ENCODE data around the gene MED13L. TPM values are rescaled to one million over a fixed set of nuclear protein-coding genes. Genes with fewer than 3 reads are reported as not detected.

MED13L gene
- total and polyA plus RNA-seq, 2 donors (not counting 3 experiments of a cell fraction or from before 2014, with no cell fraction given), result 27.4 to 93.6 TPM

GRCh38 chr12:115922952-115923564 lies 354.4 kb downstream of the MED13L start:
- Histone ChIP-seq H3K4me2 (ENCODE audit: insufficient read depth, low read length) (no peak overlapping the region), H3K9ac (replicated peaks; ENCODE audit: extremely low read depth, insufficient read depth, low read length) (no peak overlapping the region), H3K27me3 (ENCODE audit: control insufficient read depth in 2 of 2, insufficient read depth in 2 of 2, low read length in 2 of 2) (peaks cover 0 to 2% of the 10 kb centered on the region in 2 experiments), H3K4me3 (replicated peaks in 1 of 3; ENCODE audit: insufficient read depth in 1 of 3, low read depth in 1 of 3, low read length in 3 of 3) (no peak overlapping the region), H4K20me1 (replicated peaks; ENCODE audit: control insufficient read depth, extremely low read depth, insufficient read depth, low read length) (no peaks in the 10 kb centered on the region), H3K4me1 (ENCODE audit: control insufficient read depth, extremely low read depth, insufficient read depth, low read length) (no peaks in the 10 kb centered on the region), H2AFZ (ENCODE audit: low read depth, low read length) (no peak overlapping the region), H3K9me3 (replicated peaks; ENCODE audit: control insufficient read depth, insufficient read depth, low read length) (no peaks in the 10 kb centered on the region), H3K27ac (ENCODE audit: insufficient read depth, low read depth, low read length) (no peak overlapping the region), H3K79me2 (ENCODE audit: control insufficient read depth, insufficient read depth, low read length) (no peaks in the 10 kb centered on the region), H3K9me1 (replicated peaks; ENCODE audit: control insufficient read depth, extremely low read depth, insufficient read depth, low read length) (no peaks in the 10 kb centered on the region), H3K36me3 (ENCODE audit: control insufficient read depth in 2 of 2, extremely low read depth in 1 of 2, insufficient read depth in 2 of 2, low read length in 2 of 2) (no peaks in the 10 kb centered on the region)
- no TSS peak for BruUV-seq (replicated peaks)
- TF ChIP-seq, protein P1, sequence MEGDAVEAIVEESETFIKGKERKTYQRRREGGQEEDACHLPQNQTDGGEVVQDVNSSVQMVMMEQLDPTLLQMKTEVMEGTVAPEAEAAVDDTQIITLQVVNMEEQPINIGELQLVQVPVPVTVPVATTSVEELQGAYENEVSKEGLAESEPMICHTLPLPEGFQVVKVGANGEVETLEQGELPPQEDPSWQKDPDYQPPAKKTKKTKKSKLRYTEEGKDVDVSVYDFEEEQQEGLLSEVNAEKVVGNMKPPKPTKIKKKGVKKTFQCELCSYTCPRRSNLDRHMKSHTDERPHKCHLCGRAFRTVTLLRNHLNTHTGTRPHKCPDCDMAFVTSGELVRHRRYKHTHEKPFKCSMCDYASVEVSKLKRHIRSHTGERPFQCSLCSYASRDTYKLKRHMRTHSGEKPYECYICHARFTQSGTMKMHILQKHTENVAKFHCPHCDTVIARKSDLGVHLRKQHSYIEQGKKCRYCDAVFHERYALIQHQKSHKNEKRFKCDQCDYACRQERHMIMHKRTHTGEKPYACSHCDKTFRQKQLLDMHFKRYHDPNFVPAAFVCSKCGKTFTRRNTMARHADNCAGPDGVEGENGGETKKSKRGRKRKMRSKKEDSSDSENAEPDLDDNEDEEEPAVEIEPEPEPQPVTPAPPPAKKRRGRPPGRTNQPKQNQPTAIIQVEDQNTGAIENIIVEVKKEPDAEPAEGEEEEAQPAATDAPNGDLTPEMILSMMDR (IDR thresholded peaks at IDR 0.05; ENCODE audit: extremely low read depth in 1 of 2, insufficient read depth in 1 of 2, low read depth in 1 of 2, low read length in 2 of 2), result peak in 1 of 2 donors; percentile 35
- TF ChIP-seq GATA2 (IDR thresholded peaks at IDR 0.05; ENCODE audit: insufficient read depth, insufficient read length, low read depth, low read length), result no peak
- CTCF ChIA-PET, result interaction anchor here (1.9 kb wide), 1 partner anchor 786 kb away, joined by 11 read pairs; no protein-coding TSS in a partner anchor
- DNase-seq (ENCODE audit: low read depth, low spot score) (no peak), FAIRE-seq (peak; percentile 18)
- intact Hi-C loops (cut with micrococcal nuclease) (loop anchor here (2.0 kb wide), 1 partner anchor 786 kb away; no protein-coding TSS in a partner anchor), dilution Hi-C loops (cut with MboI; ENCODE audit: extremely low pct_ligation_motif_present, low sequenced_read_pairs) (no loop called here)
- POLR2A ChIA-PET, result no interaction called here

GRCh38 chr12:115920395-115921183 lies 356.9 kb downstream of the MED13L start:
- H4K20me1 ChIP-seq (replicated peaks; ENCODE audit: control insufficient read depth, extremely low read depth, insufficient read depth, low read length), result no peaks in the 10 kb centered on the region
- dilution Hi-C loops (cut with MboI; ENCODE audit: extremely low pct_ligation_motif_present, low sequenced_read_pairs), result no loop called here
- DNase-seq (ENCODE audit: low read depth, low spot score) (no peak), FAIRE-seq (no peak)
- TF ChIP-seq POLR2AphosphoS5 (IDR thresholded peaks at IDR 0.05; ENCODE audit: insufficient read depth, low read depth, low read length), result no peak
- no peak for TF ChIP-seq GATA2 (IDR thresholded peaks at IDR 0.05; ENCODE audit: insufficient read depth, insufficient read length, low read depth, low read length)
- TF ChIP-seq EZH2 (IDR thresholded peaks at IDR 0.05; ENCODE audit: borderline replicate concordance, low read depth, low read length, severe bottlenecking), result no peak
- TF ChIP-seq POLR2A (IDR thresholded peaks at IDR 0.05; ENCODE audit: low read depth, low read length), result no peak
- H3K36me3 ChIP-seq (ENCODE audit: control insufficient read depth in 2 of 2, extremely low read depth in 1 of 2, insufficient read depth in 2 of 2, low read length in 2 of 2), result no peaks in the 10 kb centered on the region
- H3K27ac ChIP-seq (ENCODE audit: insufficient read depth, low read depth, low read length), result no peak overlapping the region
- H3K4me1 ChIP-seq (ENCODE audit: control insufficient read depth, extremely low read depth, insufficient read depth, low read length), result no peaks in the 10 kb centered on the region
- no peaks in the 10 kb centered on the region for H3K9me1 ChIP-seq (replicated peaks; ENCODE audit: control insufficient read depth, extremely low read depth, insufficient read depth, low read length)
- H2AFZ ChIP-seq (ENCODE audit: low read depth, low read length), result no peak overlapping the region
- ChIA-PET POLR2A (no interaction called here), CTCF (interaction anchor here (5.0 kb wide), 1 partner anchor 1259 kb away, joined by 113 read pairs; no protein-coding TSS in a partner anchor)
- BruUV-seq (replicated peaks), result no TSS peak
- no peaks in the 10 kb centered on the region for H3K79me2 ChIP-seq (ENCODE audit: control insufficient read depth, insufficient read depth, low read length)
- H3K4me2 ChIP-seq (ENCODE audit: insufficient read depth, low read length), result no peak overlapping the region
- intact Hi-C loops (cut with micrococcal nuclease), result no loop called here
- H3K9ac ChIP-seq (replicated peaks; ENCODE audit: extremely low read depth, insufficient read depth, low read length), result no peak overlapping the region
- H3K9me3 ChIP-seq (replicated peaks; ENCODE audit: control insufficient read depth, insufficient read depth, low read length), result no peaks in the 10 kb centered on the region
- peaks cover 0 to 2% of the 10 kb centered on the region in 2 experiments for H3K27me3 ChIP-seq (ENCODE audit: control insufficient read depth in 2 of 2, insufficient read depth in 2 of 2, low read length in 2 of 2)
- H3K4me3 ChIP-seq (replicated peaks in 1 of 3; ENCODE audit: insufficient read depth in 1 of 3, low read depth in 1 of 3, low read length in 3 of 3), result no peak overlapping the region
